HFFc6 (cell line): ENCODE data around the gene PPP1R10. TPM values are rescaled to one million over a fixed set of nuclear protein-coding genes. Genes with fewer than 3 reads are reported as not detected.

Experiments used
- DNase-seq: peaks from one replicate; pipeline ENCODE4 v3.0.0-alpha.2; 2018
- H3K27ac Mint-ChIP-seq: 2 replicates; pipeline ENCODE4 v1.8.0; 2020; ENCODE audit warnings: mild to moderate bottlenecking, mixed read lengths
- H3K27me3 Mint-ChIP-seq: 2 replicates; pipeline ENCODE4 v1.8.0; 2021; ENCODE audit warnings: mild to moderate bottlenecking, moderate library complexity, mixed read lengths; ENCODE audit not compliant: insufficient read depth
- H3K36me3 Mint-ChIP-seq: 2 replicates; pipeline ENCODE4 v1.8.0; 2021; ENCODE audit warnings: low read depth, mixed read lengths
- H3K4me1 Mint-ChIP-seq: 2 replicates; pipeline ENCODE4 v1.8.0; 2020; ENCODE audit warnings: low read depth, mixed read lengths
- H3K4me3 Mint-ChIP-seq: 2 replicates; pipeline ENCODE4 v1.8.0; 2020; ENCODE audit warnings: mild to moderate bottlenecking, moderate library complexity, mixed read lengths
- H3K9me3 Mint-ChIP-seq: 2 replicates; pipeline ENCODE4 v1.8.0; 2020; ENCODE audit warnings: mild to moderate bottlenecking, mixed read lengths
- total RNA-seq, 6 experiments: library from RNA; stranded (reverse); fragmentation: NEBNext Ultra II Directional; extraction: Animal tissue kit (Norgen Biotek cat#: 25700); gene quantifications; 2 replicates in 1 of 6; 3 replicates in 5 of 6; pipeline ENCODE4 v1.2.3, GENCODE V29; 2021
- TF ChIP-seq, protein P1 (sequence below): fragments of 200-600 bp; sonication (generic); IDR thresholded peaks from 2 replicates; pipeline ENCODE4 v1.5.0; 2021; ENCODE audit warnings: antibody characterized with exemption, mild to moderate bottlenecking

The PPP1R10 gene
- total RNA-seq, 6 experiments from 2014 or later, result 62.4 to 75.4 (median 71.2) TPM

DNA sequence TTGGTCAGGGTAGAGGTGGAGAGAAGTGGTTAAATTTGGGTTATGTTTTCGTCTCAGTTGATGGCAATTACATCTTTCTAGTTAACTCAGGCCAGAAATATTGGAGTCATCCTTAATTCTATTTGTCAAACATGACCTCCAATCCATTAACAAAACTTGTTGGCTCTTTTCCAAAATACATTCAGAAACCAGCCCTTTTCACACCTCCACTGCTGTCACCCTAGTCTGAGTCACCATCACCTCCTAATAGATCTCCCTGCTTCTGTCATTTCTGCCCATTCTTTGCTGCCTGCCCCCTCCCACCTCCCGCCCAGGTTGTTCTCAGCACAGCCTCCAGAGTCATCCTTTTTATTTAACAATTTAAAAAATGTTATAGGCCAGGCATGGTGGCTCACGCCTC lies 48.8 kb downstream of the PPP1R10 start:
- TF ChIP-seq, protein P1, sequence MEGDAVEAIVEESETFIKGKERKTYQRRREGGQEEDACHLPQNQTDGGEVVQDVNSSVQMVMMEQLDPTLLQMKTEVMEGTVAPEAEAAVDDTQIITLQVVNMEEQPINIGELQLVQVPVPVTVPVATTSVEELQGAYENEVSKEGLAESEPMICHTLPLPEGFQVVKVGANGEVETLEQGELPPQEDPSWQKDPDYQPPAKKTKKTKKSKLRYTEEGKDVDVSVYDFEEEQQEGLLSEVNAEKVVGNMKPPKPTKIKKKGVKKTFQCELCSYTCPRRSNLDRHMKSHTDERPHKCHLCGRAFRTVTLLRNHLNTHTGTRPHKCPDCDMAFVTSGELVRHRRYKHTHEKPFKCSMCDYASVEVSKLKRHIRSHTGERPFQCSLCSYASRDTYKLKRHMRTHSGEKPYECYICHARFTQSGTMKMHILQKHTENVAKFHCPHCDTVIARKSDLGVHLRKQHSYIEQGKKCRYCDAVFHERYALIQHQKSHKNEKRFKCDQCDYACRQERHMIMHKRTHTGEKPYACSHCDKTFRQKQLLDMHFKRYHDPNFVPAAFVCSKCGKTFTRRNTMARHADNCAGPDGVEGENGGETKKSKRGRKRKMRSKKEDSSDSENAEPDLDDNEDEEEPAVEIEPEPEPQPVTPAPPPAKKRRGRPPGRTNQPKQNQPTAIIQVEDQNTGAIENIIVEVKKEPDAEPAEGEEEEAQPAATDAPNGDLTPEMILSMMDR, result no peak
- Mint-ChIP-seq H3K9me3 (no peaks in the 10 kb centered on the region), H3K27ac (no peak overlapping the region), H3K27me3 (peaks cover 4% of the 10 kb centered on the region), H3K4me1 (peaks cover 43% of the 10 kb centered on the region), H3K4me3 (no peak overlapping the region), H3K36me3 (peaks cover 2% of the 10 kb centered on the region)
- no peak for DNase-seq

DNA sequence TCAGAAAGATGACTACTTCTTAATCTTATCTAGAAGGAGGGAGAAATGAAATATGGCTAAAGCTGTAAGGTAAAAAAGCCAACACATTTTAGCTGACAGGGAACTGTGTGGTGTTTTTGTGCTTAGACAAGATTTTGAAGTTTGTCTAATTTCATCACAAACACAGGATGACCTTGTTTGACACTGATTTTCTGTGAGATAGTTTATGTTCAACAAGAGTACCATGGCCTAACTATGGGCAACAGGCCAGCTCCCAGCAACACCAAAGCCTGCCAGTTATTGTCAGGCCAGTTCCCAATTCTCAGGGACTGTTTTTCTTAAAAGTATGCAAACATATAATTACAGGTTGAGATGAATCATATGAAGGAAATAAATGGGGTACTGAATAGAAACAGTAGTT lies 51.3 kb downstream of the PPP1R10 start:
- Mint-ChIP-seq H3K9me3 (no peaks in the 10 kb centered on the region), H3K4me1 (peaks cover 22% of the 10 kb centered on the region), H3K27me3 (peaks cover 4% of the 10 kb centered on the region), H3K4me3 (no peak overlapping the region), H3K27ac (no peak overlapping the region), H3K36me3 (peaks cover 14% of the 10 kb centered on the region)
- TF ChIP-seq, protein P1, result no peak
- DNase-seq, result no peak

DNA sequence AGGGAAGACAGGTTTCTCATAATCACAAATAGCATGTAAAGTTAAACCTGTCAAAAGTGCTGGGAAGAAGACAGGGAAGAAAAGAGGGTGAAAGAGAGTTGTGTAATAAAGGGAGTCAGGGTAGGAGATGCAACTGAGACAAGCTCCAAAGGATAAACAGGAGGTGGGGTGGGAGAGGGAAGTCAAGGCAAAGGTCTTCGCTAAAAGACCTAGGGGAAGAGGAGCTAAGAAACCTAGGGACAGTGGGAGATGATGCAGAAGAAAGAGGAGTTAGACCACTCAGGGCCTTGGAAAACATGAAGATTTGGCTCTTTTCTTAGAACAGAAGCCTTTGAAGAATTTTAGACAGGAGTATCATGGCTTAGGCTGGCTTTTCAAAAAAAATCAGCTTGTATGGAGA lies 52.9 kb downstream of the PPP1R10 start:
- TF ChIP-seq, protein P1, result no peak
- H3K36me3 Mint-ChIP-seq, result peaks cover 14% of the 10 kb centered on the region
- no peak overlapping the region for H3K27ac Mint-ChIP-seq
- H3K4me3 Mint-ChIP-seq, result no peak overlapping the region
- peaks cover 19% of the 10 kb centered on the region for H3K4me1 Mint-ChIP-seq
- no peak for DNase-seq
- H3K27me3 Mint-ChIP-seq, result peaks cover 4% of the 10 kb centered on the region; the same call in 1 of the 2 replicates
- H3K9me3 Mint-ChIP-seq, result no peaks in the 10 kb centered on the region

DNA sequence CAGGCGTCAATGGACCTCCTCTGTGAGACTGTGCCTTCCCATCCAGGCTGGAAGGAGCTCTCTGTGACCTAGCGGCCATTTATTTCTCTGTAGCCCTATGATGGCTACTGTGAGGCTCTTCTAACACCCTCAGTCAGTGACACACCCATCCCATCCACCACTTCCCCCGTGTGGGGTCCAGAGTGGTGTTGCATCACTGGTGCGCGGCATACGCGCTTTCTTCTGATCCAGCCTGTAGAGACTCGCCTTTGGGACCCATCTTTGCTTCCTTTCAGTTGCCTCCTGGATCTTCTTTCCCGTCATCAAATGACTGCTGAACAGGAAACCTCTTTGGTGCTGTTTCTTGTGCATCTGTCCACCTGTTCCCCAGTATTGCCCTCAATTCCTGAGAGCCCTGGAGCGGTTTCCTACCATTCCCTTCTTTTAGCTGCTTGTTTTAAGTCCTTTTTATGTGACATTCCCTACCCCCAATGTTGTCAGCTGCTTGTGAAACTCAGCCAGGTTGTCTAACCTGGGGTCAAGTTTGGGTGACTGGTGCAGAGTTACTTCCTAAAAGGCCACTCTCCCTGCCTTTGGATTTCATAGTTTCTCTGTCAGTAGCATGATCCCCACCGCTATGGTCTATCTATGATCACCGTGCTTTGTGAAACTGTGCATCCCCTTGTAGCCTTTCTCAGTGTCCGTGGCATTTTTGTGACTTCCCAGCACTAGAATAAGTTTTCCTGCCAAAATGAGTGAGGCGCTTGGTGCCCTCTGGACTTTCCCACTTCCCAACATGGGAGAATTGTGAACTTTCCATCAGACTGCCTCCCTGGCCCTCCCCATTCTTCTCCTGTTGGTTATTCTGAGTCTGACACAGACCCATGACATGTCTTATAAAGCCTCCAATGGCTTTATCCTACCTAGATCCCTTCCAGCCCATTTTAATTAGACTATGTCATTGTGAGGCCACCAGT lies 54.3 kb downstream of the PPP1R10 start:
- no peak for DNase-seq
- peaks cover 29% of the 10 kb centered on the region for H3K4me1 Mint-ChIP-seq
- no peaks in the 10 kb centered on the region for H3K9me3 Mint-ChIP-seq
- no peak overlapping the region for H3K4me3 Mint-ChIP-seq
- H3K27ac Mint-ChIP-seq, result no peak overlapping the region
- peaks cover 4% of the 10 kb centered on the region; the same call in 1 of the 2 replicates for H3K27me3 Mint-ChIP-seq
- TF ChIP-seq, protein P1, result no peak
- peaks cover 16% of the 10 kb centered on the region for H3K36me3 Mint-ChIP-seq

DNA sequence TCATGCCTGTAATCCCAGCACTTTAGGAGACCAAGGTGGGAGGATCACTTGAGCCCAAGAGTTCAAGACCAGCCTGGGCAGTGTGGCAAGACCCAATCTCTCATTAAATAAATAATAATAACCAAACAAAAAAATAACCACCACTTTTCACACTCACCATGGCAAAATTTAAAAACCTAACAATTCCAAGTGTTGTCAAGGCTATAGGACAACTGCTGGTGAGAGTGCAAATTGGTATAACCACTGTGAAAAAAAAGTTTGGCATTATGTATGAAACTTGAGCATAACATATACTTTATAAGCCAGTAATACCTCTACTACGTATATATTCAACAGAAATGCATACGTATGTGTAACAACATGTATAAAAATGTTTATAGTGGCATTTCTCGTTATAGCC lies 56.1 kb downstream of the PPP1R10 start:
- Mint-ChIP-seq H3K36me3 (peaks cover 25% of the 10 kb centered on the region), H3K27ac (no peak overlapping the region), H3K4me1 (peaks cover 34% of the 10 kb centered on the region), H3K27me3 (peaks cover 7% of the 10 kb centered on the region), H3K9me3 (no peaks in the 10 kb centered on the region), H3K4me3 (no peak overlapping the region)
- no peak for DNase-seq
- TF ChIP-seq, protein P1, result no peak
